GM19025 (cell line): Measurements from ENCODE around the gene SUMO1.

Source experiments
- ATAC-seq: cut with Tn5 transposase; IDR thresholded peaks from one replicate; pipeline ENCODE4 v1.9.1; 2021; ENCODE audit warnings: mild to moderate bottlenecking, low read depth, moderate library complexity; ENCODE audit not compliant: unreplicated experiment

Gene SUMO1

DNA sequence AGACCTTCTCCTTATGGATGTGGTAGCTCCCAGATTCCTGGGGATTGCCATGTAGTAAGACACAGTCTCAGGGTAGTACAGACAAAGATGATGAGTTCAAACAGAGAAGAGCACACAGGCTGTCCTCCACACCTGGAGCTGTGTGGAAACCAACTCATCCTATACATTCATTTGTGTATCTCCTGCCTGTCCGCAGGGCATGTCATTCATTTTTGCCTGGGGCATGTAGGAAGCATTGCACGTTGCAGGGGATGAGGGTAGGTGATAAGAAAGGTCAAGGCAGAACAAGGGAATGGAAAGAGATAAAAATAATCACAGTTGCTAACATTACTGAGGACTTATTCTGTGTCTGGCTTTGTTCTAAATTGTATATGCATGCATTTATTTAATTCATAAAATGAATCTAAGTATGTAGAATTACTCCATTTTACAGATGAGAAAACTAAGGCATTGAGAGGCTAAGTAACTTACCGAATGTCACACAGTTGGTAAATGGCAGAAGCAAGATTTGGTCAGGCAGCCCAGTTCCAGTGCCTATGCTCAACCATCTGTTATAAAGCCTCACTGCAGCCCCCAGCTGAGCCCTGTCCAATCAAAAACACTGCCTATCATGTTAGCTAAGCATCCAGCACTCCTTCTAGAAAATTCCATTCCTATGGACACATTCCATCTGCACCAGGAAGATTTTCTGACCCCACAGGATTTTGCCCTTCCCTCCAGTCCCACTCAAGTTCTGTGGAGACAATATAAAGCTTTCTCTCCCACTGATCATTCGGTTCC is 81.0 kb downstream of the SUMO1 start:
- no peak for ATAC-seq
